Gastrocnemius medialis (tissue), 4 donors: Measurements from ENCODE around the gene LNX1.

ENCODE experiments used
- CTCF ChIP-seq, 5 experiments: fragments of 450-650 bp in 3 of 5; fragments of 200-600 bp in 2 of 5; sonication (generic) in 2 of 5; IDR thresholded peaks in 4 of 5; conservative IDR thresholded peaks in 1 of 5; 1 replicate in 4 of 5; 2 replicates in 1 of 5; pipeline ENCODE4 v1.5.1; 2016 to 2019; ENCODE audit warnings: antibody characterized with exemption in 5 of 5, mild to moderate bottlenecking in 3 of 5, moderate library complexity in 3 of 5
- POLR2A ChIP-seq, 2 donors: fragments of 450-650 bp; IDR thresholded peaks; one replicate each; pipeline ENCODE4 v1.6.1; 2017; ENCODE audit warnings: antibody characterized with exemption in 2 of 2, mild to moderate bottlenecking in 2 of 2, moderate library complexity in 2 of 2

GRCh38 chr4:53514509-53514908 is 76.8 kb downstream of the LNX1 start:
- TF ChIP-seq CTCF (IDR thresholded peaks at IDR 0.05 in 4 of 5, conservative IDR thresholded peaks at IDR 0.05 in 1 of 5): no peak
- TF ChIP-seq POLR2A (IDR thresholded peaks at IDR 0.05): no peak
